ENCODE data around the gene NOVA1.

The NOVA1 gene

GRCh38 chr14:26577711-26578110, 20.1 kb downstream of the NOVA1 start:
- Histone ChIP-seq H3K4me3 (ENCODE audit: low read length) (no peak overlapping the region), H3K4me2 (ENCODE audit: low read length) (no peak overlapping the region), H3K9me3 (replicated peaks; ENCODE audit: low read length) (no peaks in the 10 kb centered on the region), H3K4me1 (ENCODE audit: control insufficient read depth, insufficient read depth, low read length) (no peaks in the 10 kb centered on the region), H3K27me3 (ENCODE audit: control insufficient read depth, insufficient read depth, low read length) (no peaks in the 10 kb centered on the region), H3K9ac (ENCODE audit: low read depth, low read length) (no peak overlapping the region), H3K36me3 (ENCODE audit: insufficient read depth, low read length) (no peaks in the 10 kb centered on the region)

DNA sequence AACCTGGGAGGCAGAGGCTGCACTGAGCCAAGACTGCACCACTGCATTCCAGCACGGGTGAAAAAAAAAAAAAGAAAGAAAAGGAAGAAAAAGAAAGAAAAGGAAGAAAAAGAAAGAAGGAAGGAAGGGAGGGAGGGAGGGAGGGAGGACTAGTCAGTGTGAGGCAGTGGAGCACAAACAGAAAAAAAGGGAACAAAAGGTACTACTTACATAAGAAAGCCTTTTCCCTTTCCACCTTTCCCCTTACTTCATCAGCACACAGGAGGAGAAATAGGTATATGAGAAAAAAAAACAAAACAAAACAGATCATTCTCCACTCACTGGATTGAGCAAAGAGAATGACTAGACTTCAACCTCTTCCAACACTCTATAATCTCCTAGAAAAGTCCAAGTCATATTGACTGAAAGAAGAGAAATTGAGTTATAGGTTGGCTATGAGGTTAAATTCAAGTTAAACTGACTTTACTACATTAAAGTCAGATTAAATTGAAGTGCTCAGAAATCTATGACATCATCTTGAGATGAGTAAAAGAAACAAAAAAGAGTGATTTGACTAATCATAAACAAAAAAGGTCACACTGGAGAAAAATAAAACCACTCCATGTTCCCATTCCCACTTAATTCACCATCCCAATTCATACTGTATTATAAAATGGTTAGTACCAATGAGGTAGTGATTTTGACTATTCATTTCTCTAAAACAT, 43.6 kb downstream of the NOVA1 start:
- H3K27me3 ChIP-seq (ENCODE audit: control insufficient read depth, insufficient read depth, low read length), result no peaks in the 10 kb centered on the region

GRCh38 chr14:26549571-26549970, 48.3 kb downstream of the NOVA1 start:
- Histone ChIP-seq H3K27me3 (ENCODE audit: control insufficient read depth, insufficient read depth, low read length) (no peaks in the 10 kb centered on the region), H3K4me1 (ENCODE audit: control insufficient read depth, insufficient read depth, low read length) (no peaks in the 10 kb centered on the region), H3K36me3 (ENCODE audit: insufficient read depth, low read length) (no peaks in the 10 kb centered on the region), H3K9ac (ENCODE audit: low read depth, low read length) (no peak overlapping the region), H3K4me2 (ENCODE audit: low read length) (no peak overlapping the region), H3K9me3 (replicated peaks; ENCODE audit: low read length) (no peaks in the 10 kb centered on the region), H3K4me3 (ENCODE audit: low read length) (no peak overlapping the region)

More for the DNA sequence above, 43.6 kb downstream of the NOVA1 start:
- no peak overlapping the region for H3K9ac ChIP-seq (ENCODE audit: low read depth, low read length)
- H3K9me3 ChIP-seq (replicated peaks; ENCODE audit: low read length), result no peaks in the 10 kb centered on the region
- H3K4me1 ChIP-seq (ENCODE audit: control insufficient read depth, insufficient read depth, low read length), result no peaks in the 10 kb centered on the region
- no peaks in the 10 kb centered on the region for H3K36me3 ChIP-seq (ENCODE audit: insufficient read depth, low read length)
- no peak overlapping the region for H3K4me3 ChIP-seq (ENCODE audit: low read length)
- H3K4me2 ChIP-seq (ENCODE audit: low read length), result no peak overlapping the region

DNA sequence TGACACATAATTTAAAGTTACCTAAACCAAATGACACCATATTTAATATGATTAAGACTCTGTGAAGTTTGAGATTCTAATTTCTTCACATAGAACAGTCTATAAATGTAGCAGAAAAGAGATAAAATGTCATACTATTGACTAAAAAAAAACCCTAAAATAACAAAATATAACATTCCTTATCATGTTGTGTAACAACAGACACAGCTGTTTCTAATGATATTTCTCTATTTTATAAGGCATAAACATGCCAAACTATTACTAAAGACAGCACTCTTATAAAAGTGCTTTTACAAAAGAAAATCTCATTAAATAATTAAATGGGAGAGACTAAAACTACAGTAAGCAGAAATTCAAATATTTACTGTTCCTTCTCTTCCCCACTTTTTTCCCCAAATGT, 49.4 kb downstream of the NOVA1 start:
- no peak overlapping the region for H3K4me3 ChIP-seq (ENCODE audit: low read length)
- H3K4me2 ChIP-seq (ENCODE audit: low read length), result no peak overlapping the region
- H3K4me1 ChIP-seq (ENCODE audit: control insufficient read depth, insufficient read depth, low read length), result no peaks in the 10 kb centered on the region
- H3K9me3 ChIP-seq (replicated peaks; ENCODE audit: low read length), result no peaks in the 10 kb centered on the region
- H3K9ac ChIP-seq (ENCODE audit: low read depth, low read length), result no peak overlapping the region
- H3K27me3 ChIP-seq (ENCODE audit: control insufficient read depth, insufficient read depth, low read length), result no peaks in the 10 kb centered on the region
- H3K36me3 ChIP-seq (ENCODE audit: insufficient read depth, low read length), result no peaks in the 10 kb centered on the region

GRCh38 chr14:26538176-26538575, 59.7 kb downstream of the NOVA1 start:
- no peak overlapping the region for H3K4me3 ChIP-seq (ENCODE audit: low read length)
- no peaks in the 10 kb centered on the region for H3K36me3 ChIP-seq (ENCODE audit: insufficient read depth, low read length)
- H3K27me3 ChIP-seq (ENCODE audit: control insufficient read depth, insufficient read depth, low read length), result no peaks in the 10 kb centered on the region
- no peak overlapping the region for H3K9ac ChIP-seq (ENCODE audit: low read depth, low read length)
- H3K9me3 ChIP-seq (replicated peaks; ENCODE audit: low read length), result no peaks in the 10 kb centered on the region
- no peak overlapping the region for H3K4me2 ChIP-seq (ENCODE audit: low read length)
- H3K4me1 ChIP-seq (ENCODE audit: control insufficient read depth, insufficient read depth, low read length), result no peaks in the 10 kb centered on the region

DNA sequence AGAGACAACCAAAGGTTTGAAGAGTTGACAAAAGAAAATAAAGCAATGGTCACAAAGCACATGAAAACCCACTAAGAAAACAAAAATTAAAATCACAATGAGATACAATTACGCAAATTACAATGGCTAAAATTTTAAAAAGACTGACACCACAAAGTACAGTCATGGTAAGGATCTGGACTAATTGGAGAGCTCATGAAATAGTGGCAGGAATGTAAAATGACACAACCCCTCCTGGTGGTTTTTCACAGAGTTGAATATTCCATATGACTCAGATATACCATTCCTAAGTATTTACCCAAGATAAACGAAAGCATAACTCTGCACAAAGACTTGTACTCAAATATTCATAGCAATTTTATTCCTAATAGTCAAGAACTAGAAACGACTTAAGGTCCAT, 65.9 kb downstream of the NOVA1 start:
- H3K36me3 ChIP-seq (ENCODE audit: insufficient read depth, low read length), result no peaks in the 10 kb centered on the region
- H3K4me2 ChIP-seq (ENCODE audit: low read length), result no peak overlapping the region
- H3K9me3 ChIP-seq (replicated peaks; ENCODE audit: low read length), result no peaks in the 10 kb centered on the region
- no peak overlapping the region for H3K4me3 ChIP-seq (ENCODE audit: low read length)
- H3K27me3 ChIP-seq (ENCODE audit: control insufficient read depth, insufficient read depth, low read length), result no peaks in the 10 kb centered on the region
- H3K4me1 ChIP-seq (ENCODE audit: control insufficient read depth, insufficient read depth, low read length), result peaks cover 5% of the 10 kb centered on the region
- H3K9ac ChIP-seq (ENCODE audit: low read depth, low read length), result no peak overlapping the region

DNA sequence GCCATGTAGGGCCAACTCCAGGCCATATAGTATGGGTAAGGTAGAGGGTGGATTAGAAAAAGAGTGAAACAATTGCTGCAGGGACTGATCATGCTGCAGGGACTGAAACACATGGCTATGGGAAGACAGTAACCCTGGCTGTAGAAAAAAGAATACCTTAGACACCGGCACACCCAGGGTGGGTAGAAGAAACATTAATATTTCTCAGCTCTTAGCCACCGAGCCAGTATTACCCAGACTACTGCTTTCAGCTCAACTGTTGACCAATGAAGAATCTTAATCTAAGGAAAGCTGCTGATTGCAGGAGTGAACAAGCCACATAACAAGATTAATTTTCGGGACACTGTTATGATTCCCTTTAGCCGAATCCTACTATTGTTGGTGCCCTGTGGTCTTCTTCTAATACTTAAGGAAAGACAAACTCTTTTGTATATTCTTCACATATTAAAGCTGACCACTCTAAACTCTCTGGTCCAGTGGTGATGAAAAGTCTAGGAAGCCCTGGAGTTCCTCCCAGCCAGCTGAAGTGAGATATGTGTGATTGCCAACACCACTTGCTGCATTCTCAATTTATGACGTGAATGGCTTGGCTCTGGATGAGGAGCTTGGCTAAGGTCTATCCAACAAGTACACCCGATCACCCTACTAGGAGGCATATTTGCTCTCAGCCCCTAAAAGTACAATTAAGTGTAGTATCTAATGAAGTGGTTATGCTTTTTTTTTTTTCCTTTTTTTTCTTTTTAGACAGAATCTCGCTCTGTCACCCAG, 69.2 kb downstream of the NOVA1 start:
- no peaks in the 10 kb centered on the region for H3K36me3 ChIP-seq (ENCODE audit: insufficient read depth, low read length)
- no peak overlapping the region for H3K9ac ChIP-seq (ENCODE audit: low read depth, low read length)
- H3K4me2 ChIP-seq (ENCODE audit: low read length), result no peak overlapping the region
- no peaks in the 10 kb centered on the region for H3K9me3 ChIP-seq (replicated peaks; ENCODE audit: low read length)
- H3K4me3 ChIP-seq (ENCODE audit: low read length), result no peak overlapping the region
- peaks cover 5% of the 10 kb centered on the region for H3K4me1 ChIP-seq (ENCODE audit: control insufficient read depth, insufficient read depth, low read length)
- H3K27me3 ChIP-seq (ENCODE audit: control insufficient read depth, insufficient read depth, low read length), result no peaks in the 10 kb centered on the region

DNA sequence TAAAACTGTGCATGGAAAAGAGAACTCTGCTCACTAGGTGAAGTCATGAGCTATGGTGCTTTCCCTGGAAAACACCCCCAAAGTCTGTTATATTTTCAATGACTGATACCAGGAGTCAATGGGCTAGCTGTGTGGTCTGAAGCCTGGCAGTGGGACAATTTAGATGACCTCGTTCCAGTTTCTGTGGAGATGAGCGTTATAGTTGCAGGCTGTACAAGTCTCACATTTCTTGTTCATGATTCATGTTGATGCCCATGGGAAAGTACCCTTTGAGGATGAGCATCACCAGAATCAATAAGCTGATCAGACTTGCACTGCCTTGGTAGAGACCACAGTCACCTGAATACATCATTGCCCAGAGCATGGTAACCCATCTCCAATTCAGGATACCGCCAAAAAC, 70.7 kb downstream of the NOVA1 start:
- Histone ChIP-seq H3K36me3 (ENCODE audit: insufficient read depth, low read length) (no peaks in the 10 kb centered on the region), H3K4me3 (ENCODE audit: low read length) (no peak overlapping the region), H3K4me2 (ENCODE audit: low read length) (no peak overlapping the region), H3K9ac (ENCODE audit: low read depth, low read length) (no peak overlapping the region), H3K27me3 (ENCODE audit: control insufficient read depth, insufficient read depth, low read length) (no peaks in the 10 kb centered on the region), H3K4me1 (ENCODE audit: control insufficient read depth, insufficient read depth, low read length) (peaks cover 11% of the 10 kb centered on the region), H3K9me3 (replicated peaks; ENCODE audit: low read length) (no peaks in the 10 kb centered on the region)

GRCh38 chr14:26526137-26526536, 71.7 kb downstream of the NOVA1 start:
- Histone ChIP-seq H3K4me1 (ENCODE audit: control insufficient read depth, insufficient read depth, low read length) (peaks cover 10% of the 10 kb centered on the region), H3K4me3 (ENCODE audit: low read length) (no peak overlapping the region), H3K36me3 (ENCODE audit: insufficient read depth, low read length) (no peaks in the 10 kb centered on the region), H3K27me3 (ENCODE audit: control insufficient read depth, insufficient read depth, low read length) (no peaks in the 10 kb centered on the region), H3K9me3 (replicated peaks; ENCODE audit: low read length) (no peaks in the 10 kb centered on the region), H3K9ac (ENCODE audit: low read depth, low read length) (no peak overlapping the region), H3K4me2 (ENCODE audit: low read length) (no peak overlapping the region)

DNA sequence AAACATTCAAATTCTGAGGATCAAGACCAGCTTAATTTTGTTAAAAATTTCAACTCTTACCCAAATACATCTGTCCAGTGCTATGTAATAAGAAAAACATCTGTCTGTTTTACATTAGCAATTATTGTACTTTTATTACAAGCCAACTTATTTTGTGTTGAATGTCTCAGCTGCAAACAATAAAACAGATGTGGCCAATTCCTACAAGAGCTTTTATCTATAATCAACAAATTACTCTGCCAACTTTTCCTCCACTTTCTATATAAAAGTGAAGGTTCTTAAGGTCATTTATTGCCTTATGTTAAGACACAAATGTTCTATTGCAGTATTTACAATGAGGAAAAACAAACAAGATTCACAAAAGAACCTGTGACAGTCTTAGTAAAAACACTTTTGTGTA, 72.7 kb downstream of the NOVA1 start:
- Histone ChIP-seq H3K27me3 (ENCODE audit: control insufficient read depth, insufficient read depth, low read length) (no peaks in the 10 kb centered on the region), H3K36me3 (ENCODE audit: insufficient read depth, low read length) (no peaks in the 10 kb centered on the region), H3K9me3 (replicated peaks; ENCODE audit: low read length) (no peaks in the 10 kb centered on the region), H3K4me1 (ENCODE audit: control insufficient read depth, insufficient read depth, low read length) (peaks cover 10% of the 10 kb centered on the region), H3K9ac (ENCODE audit: low read depth, low read length) (no peak overlapping the region), H3K4me2 (ENCODE audit: low read length) (no peak overlapping the region), H3K4me3 (ENCODE audit: low read length) (no peak overlapping the region)

DNA sequence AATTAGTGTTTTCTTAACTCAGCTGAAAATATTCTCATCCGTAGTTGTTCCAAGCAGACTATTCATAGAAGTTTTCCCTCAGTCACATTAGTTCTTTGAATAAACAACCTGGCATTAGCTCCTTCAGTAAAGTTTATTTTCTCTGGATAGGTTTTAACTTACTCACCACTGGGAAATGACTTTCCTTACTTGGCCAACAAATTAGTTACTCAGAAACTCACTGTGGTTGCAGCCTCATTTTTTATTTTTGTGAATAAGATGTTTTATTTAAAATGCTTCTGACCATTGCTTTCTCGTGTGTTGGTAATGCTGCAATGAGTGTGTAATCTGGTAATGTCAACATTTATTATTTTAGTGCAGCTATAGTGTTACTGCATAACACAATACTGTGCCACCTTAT, 74.9 kb downstream of the NOVA1 start:
- Histone ChIP-seq H3K36me3 (ENCODE audit: insufficient read depth, low read length) (no peaks in the 10 kb centered on the region), H3K4me3 (ENCODE audit: low read length) (no peak overlapping the region), H3K9me3 (replicated peaks; ENCODE audit: low read length) (no peaks in the 10 kb centered on the region), H3K4me1 (ENCODE audit: control insufficient read depth, insufficient read depth, low read length) (peaks cover 10% of the 10 kb centered on the region), H3K4me2 (ENCODE audit: low read length) (peak overlapping the region; percentile 1), H3K9ac (ENCODE audit: low read depth, low read length) (no peak overlapping the region), H3K27me3 (ENCODE audit: control insufficient read depth, insufficient read depth, low read length) (no peaks in the 10 kb centered on the region)

DNA sequence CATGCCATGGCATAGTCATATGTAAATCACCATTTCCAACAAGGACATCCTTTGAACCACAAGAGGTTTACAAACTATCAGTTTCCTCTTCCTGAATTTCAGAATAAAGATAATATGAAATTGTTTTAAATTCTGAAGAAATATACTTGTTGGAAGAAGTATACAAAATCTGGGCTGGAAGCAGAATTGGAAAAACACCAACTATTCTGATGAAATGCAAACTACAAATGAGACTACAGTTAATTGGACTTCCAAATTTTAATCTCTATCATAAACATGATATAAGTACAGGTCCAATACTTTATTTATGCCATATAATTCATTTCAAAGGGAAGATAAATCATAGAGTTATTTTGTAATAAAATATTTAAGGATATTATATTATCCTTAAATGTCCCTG, 80.1 kb downstream of the NOVA1 start:
- H3K9me3 ChIP-seq (replicated peaks; ENCODE audit: low read length), result no peaks in the 10 kb centered on the region
- H3K4me2 ChIP-seq (ENCODE audit: low read length), result no peak overlapping the region
- no peaks in the 10 kb centered on the region for H3K36me3 ChIP-seq (ENCODE audit: insufficient read depth, low read length)
- H3K4me1 ChIP-seq (ENCODE audit: control insufficient read depth, insufficient read depth, low read length), result peaks cover 6% of the 10 kb centered on the region
- no peaks in the 10 kb centered on the region for H3K27me3 ChIP-seq (ENCODE audit: control insufficient read depth, insufficient read depth, low read length)
- no peak overlapping the region for H3K4me3 ChIP-seq (ENCODE audit: low read length)
- no peak overlapping the region for H3K9ac ChIP-seq (ENCODE audit: low read depth, low read length)
